Stimulated activated CD8-positive, alpha-beta memory T cell treated with anti-CD3 and anti-CD28 coated beads, Interleukin-12 subunit alpha, Interleukin-12 subunit beta, amount 100 ng/mL, for 24 hours (primary cell): ENCODE measurements around the gene PTPRT.

ENCODE experiments used
- DNase-seq: peaks from one replicate; pipeline ENCODE4 v3.0.0-alpha.2; 2020; ENCODE audit errors: extremely low read depth

The PTPRT gene

DNA sequence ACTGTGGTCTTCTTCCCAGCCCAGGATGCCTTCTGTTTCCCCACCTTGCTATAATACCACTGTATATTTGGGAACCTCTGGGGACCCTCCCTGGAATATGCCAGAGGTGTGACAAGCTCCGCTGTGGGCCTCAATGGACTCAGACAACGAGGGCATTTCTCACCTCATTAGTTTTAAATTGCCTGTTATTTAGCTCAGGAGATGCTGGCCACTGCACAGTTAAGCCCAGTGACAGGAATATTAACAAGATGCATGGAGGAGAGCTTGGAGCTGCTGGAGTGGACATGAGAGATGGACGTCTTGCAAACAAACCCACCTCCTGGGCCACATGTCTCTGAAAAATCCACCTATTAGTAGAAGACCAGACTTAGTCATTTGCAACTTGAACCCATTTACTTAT is 1136.4 kb downstream of the PTPRT start:
- no peak for DNase-seq

GRCh38 chr20:42051921-42052320 is 1137.8 kb downstream of the PTPRT start:
- no peak for DNase-seq

GRCh38 chr20:42046371-42047085 is 1143.2 kb downstream of the PTPRT start:
- no peak for DNase-seq

DNA sequence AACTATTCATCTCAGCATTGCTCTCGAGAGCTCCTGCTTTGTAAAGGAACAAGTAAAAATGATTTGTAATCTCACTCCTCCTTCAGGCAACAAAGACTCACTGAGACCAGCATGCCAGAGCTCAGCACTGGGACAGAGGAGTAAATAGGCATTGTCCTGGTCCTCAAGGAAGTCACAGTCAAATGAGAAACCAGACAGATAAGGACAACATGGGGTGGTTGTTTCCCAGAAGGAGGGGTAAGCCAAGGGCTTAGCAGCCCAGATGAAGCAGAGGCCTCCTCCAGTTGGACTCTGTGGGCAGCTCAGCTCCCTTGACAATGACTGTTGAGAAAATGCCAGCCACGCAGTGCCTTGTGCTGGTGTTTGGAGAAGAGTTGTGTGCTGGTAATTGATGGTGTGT is 1145.8 kb downstream of the PTPRT start:
- DNase-seq: no peak

GRCh38 chr20:42041000-42041565 is 1148.6 kb downstream of the PTPRT start:
- no peak for DNase-seq

- DNase-seq: no peak
Observed at GRCh38 chr20:42027746-42028268, 1161.9 kb downstream of the PTPRT start.

DNA sequence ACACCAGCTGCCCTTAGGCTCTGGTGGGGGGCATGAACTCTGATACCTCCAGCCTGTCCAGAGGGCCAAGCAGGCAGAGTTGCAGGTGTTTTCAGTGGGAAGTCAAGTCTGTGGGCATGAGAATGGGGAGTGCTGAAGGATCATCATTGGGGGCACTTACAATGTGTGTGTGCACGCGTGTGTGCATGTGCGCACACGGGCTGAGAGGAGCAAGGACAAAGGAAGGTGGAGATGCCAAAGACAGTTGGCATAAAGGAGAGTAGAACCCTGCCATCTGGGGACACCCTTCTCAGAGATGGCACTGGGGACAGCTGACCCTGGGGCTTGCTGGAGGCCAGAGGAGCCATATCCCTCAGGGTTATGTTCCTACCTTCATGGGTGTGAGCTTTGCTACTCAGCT is 1163.1 kb downstream of the PTPRT start:
- no peak for DNase-seq

GRCh38 chr20:42024653-42025052 is 1165.1 kb downstream of the PTPRT start:
- no peak for DNase-seq
